Tibial nerve (tissue), 4 donors: ENCODE results near the gene RDH12.

Experiments
- EP300 ChIP-seq, 2 donors: sonication (generic); formaldehyde crosslinking; IDR thresholded peaks; one replicate each; pipeline ENCODE4 v1.6.1; 2017; ENCODE audit warnings: antibody characterized with exemption in 2 of 2, mild to moderate bottlenecking in 1 of 2
- POLR2A ChIP-seq, 2 donors: fragments of 450-650 bp; IDR thresholded peaks; one replicate each; pipeline ENCODE4 v1.6.1; 2017; ENCODE audit warnings: antibody characterized with exemption in 2 of 2, mild to moderate bottlenecking in 2 of 2, moderate library complexity in 2 of 2
- TF ChIP-seq, protein P1 (sequence below), 5 experiments: fragments of 200-600 bp in 3 of 5; fragments of 450-650 bp in 2 of 5; sonication (generic) in 3 of 5; IDR thresholded peaks; one replicate each; pipeline ENCODE4 v1.5.1; 2016 to 2019; ENCODE audit warnings: antibody characterized with exemption in 5 of 5, mild to moderate bottlenecking in 3 of 5, moderate library complexity in 2 of 5

GRCh38 chr14:67759916-67760315, 58.2 kb downstream of the RDH12 start:
- TF ChIP-seq, protein P1, sequence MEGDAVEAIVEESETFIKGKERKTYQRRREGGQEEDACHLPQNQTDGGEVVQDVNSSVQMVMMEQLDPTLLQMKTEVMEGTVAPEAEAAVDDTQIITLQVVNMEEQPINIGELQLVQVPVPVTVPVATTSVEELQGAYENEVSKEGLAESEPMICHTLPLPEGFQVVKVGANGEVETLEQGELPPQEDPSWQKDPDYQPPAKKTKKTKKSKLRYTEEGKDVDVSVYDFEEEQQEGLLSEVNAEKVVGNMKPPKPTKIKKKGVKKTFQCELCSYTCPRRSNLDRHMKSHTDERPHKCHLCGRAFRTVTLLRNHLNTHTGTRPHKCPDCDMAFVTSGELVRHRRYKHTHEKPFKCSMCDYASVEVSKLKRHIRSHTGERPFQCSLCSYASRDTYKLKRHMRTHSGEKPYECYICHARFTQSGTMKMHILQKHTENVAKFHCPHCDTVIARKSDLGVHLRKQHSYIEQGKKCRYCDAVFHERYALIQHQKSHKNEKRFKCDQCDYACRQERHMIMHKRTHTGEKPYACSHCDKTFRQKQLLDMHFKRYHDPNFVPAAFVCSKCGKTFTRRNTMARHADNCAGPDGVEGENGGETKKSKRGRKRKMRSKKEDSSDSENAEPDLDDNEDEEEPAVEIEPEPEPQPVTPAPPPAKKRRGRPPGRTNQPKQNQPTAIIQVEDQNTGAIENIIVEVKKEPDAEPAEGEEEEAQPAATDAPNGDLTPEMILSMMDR (IDR thresholded peaks at IDR 0.05), result no peak
- no peak for TF ChIP-seq POLR2A (IDR thresholded peaks at IDR 0.05)
- no peak for TF ChIP-seq EP300 (IDR thresholded peaks at IDR 0.05)
